A549 (cell line): Measurements from ENCODE around the gene SND1.

Experiments
- CTCF ChIP-seq: fragments of >200 bp; sonication (Bioruptor Twin); formaldehyde crosslinking; IDR thresholded peaks from 3 replicates; pipeline ENCODE4 v1.5.1; 2016
- ELK1 ChIP-seq: fragments of 150-350 bp; IDR thresholded peaks from 2 replicates; pipeline ENCODE4 v1.6.1; 2014; ENCODE audit warnings: low read depth, mild to moderate bottlenecking, low read length
- EP300 ChIP-seq, 2 experiments: fragments of >200 bp; sonication (Bioruptor Twin); formaldehyde crosslinking; IDR thresholded peaks; 2 replicates in 1 of 2; 3 replicates in 1 of 2; pipeline ENCODE4 v1.6.1; 2016 to 2017
- HEYL ChIP-seq: fragments of 250-450 bp; sonication (Bioruptor Pico); IDR thresholded peaks from 2 replicates; pipeline ENCODE4 v1.8.0; 2021; ENCODE audit warnings: mild to moderate bottlenecking, moderate library complexity
- JUNB ChIP-seq: fragments of >200 bp; sonication (Bioruptor Twin); formaldehyde crosslinking; IDR thresholded peaks from 2 replicates; pipeline ENCODE4 v1.6.1; 2016
- KDM1A ChIP-seq: fragments of 200-600 bp; sonication (generic); IDR thresholded peaks from 2 replicates; pipeline ENCODE4 v1.6.1; 2016; ENCODE audit warnings: low read depth, mild to moderate bottlenecking
- MYC ChIP-seq: IDR thresholded peaks from 2 replicates; pipeline ENCODE4 v1.6.1; 2012; ENCODE audit warnings: mild to moderate bottlenecking, inconsistent platforms, low read length, improper control_type of control experiment, borderline replicate concordance
- POLR2A ChIP-seq: IDR thresholded peaks from 2 replicates; pipeline ENCODE4 v1.6.1; 2012; ENCODE audit warnings: mild to moderate bottlenecking, low read length
- REST ChIP-seq: fragments of 200-600 bp; sonication (generic); IDR thresholded peaks from 2 replicates; pipeline ENCODE4 v1.6.1; 2016; ENCODE audit warnings: antibody characterized with exemption, mild to moderate bottlenecking, moderate library complexity
- USF2 ChIP-seq: fragments of 450-650 bp; IDR thresholded peaks from 2 replicates; pipeline ENCODE4 v1.6.1; 2014; ENCODE audit warnings: antibody characterized with exemption
- ZSCAN20 ChIP-seq: fragments of 250-450 bp; sonication (Bioruptor Pico); IDR thresholded peaks from 2 replicates; pipeline ENCODE4 v1.8.0; 2022; ENCODE audit warnings: mild to moderate bottlenecking, moderate library complexity

GRCh38 chr7:128121711-128122530 lies 469.9 kb downstream of the SND1 start:
- TF ChIP-seq REST, result no peak
- TF ChIP-seq CTCF, result no peak
- no peak for TF ChIP-seq ELK1
- TF ChIP-seq POLR2A, result no peak
- TF ChIP-seq JUNB, result no peak
- TF ChIP-seq KDM1A, result no peak
- TF ChIP-seq USF2, result no peak
- no peak for TF ChIP-seq EP300 (IDR thresholded peaks at IDR 0.05)
- TF ChIP-seq HEYL, result no peak
- TF ChIP-seq ZSCAN20 (CRISPR knock-in tag), result no peak
- TF ChIP-seq MYC, result no peak
